HL-60 (cell line): ENCODE data around the gene IGLL5.

ENCODE experiments used
- CTCF ChIP-seq: IDR thresholded peaks from one replicate; pipeline ENCODE4 v1.5.1; 2011; ENCODE audit warnings: low read length, control low read depth, inconsistent platforms; ENCODE audit not compliant: insufficient read depth
- GABPA ChIP-seq: IDR thresholded peaks from 2 replicates; pipeline ENCODE4 v1.6.1; 2012; ENCODE audit warnings: low read depth
- POLR2AphosphoS5 ChIP-seq: IDR thresholded peaks from 2 replicates; pipeline ENCODE4 v1.6.1; 2012; ENCODE audit warnings: low read depth
- REST ChIP-seq: IDR thresholded peaks from 2 replicates; pipeline ENCODE4 v1.6.1; 2012; ENCODE audit warnings: low read depth; ENCODE audit not compliant: insufficient replicate concordance
- SPI1 ChIP-seq: IDR thresholded peaks from 2 replicates; pipeline ENCODE4 v1.6.1; 2012; ENCODE audit warnings: low read depth, mild to moderate bottlenecking, borderline replicate concordance

- no peak for TF ChIP-seq POLR2AphosphoS5
- TF ChIP-seq CTCF: no peak
- TF ChIP-seq REST: no peak
- no peak for TF ChIP-seq GABPA
- TF ChIP-seq SPI1: no peak
Observed at GRCh38 chr22:22921575-22921974, 34.0 kb downstream of the IGLL5 start.
